DMS53 treated with DMSO at 0.1 percent for 48 hours (cell line): ENCODE measurements around the gene RIMS3.
"Not testable (repeated sequence)": the region's sequence is repeated elsewhere in the genome, so short reads cannot be mapped to it uniquely, and the experiment has no call there.

Source experiments
- DNase-seq: peaks from one replicate; lab custom pipeline; 2025; ENCODE audit not compliant: unreplicated experiment; lab: John Stamatoyannopoulos, UW

Gene RIMS3

GRCh38 chr1:40633523-40633922 is 32.0 kb downstream of the RIMS3 start:
- DNase-seq, result no peak

- DNase-seq, result no peak
These were observed 34.8 kb downstream of the RIMS3 start for GRCh38 chr1:40630488-40631223.

GRCh38 chr1:40629546-40629945 is 35.9 kb downstream of the RIMS3 start:
- DNase-seq, result not testable (repeated sequence)

- DNase-seq, result no peak
These were observed 36.6 kb downstream of the RIMS3 start for GRCh38 chr1:40628903-40629292.

GRCh38 chr1:40627987-40628902 is 37.2 kb downstream of the RIMS3 start:
- DNase-seq, result no peak

- no peak for DNase-seq
These were observed 39.1 kb downstream of the RIMS3 start for GRCh38 chr1:40626383-40626770.

- no peak for DNase-seq
These were observed 39.8 kb downstream of the RIMS3 start for GRCh38 chr1:40625476-40626382.

GRCh38 chr1:40625076-40625475 is 40.4 kb downstream of the RIMS3 start:
- peak; percentile 9 for DNase-seq

- DNase-seq, result no peak
These were observed 42.4 kb downstream of the RIMS3 start for GRCh38 chr1:40622936-40623629.

- no peak for DNase-seq
These were observed 43.5 kb downstream of the RIMS3 start for GRCh38 chr1:40621821-40622450.

GRCh38 chr1:40620586-40621210 is 44.8 kb downstream of the RIMS3 start:
- DNase-seq, result no peak

- no peak for DNase-seq
These were observed 45.3 kb downstream of the RIMS3 start for GRCh38 chr1:40620150-40620549.

GRCh38 chr1:40618108-40618507 is 47.4 kb downstream of the RIMS3 start:
- DNase-seq, result no peak

GRCh38 chr1:40612345-40612831 is 53.1 kb downstream of the RIMS3 start:
- peak; percentile 67 for DNase-seq

- DNase-seq, result no peak
These were observed 55.3 kb downstream of the RIMS3 start for GRCh38 chr1:40610156-40610555.

GRCh38 chr1:40607921-40608320 is 57.6 kb downstream of the RIMS3 start:
- DNase-seq, result no peak

- DNase-seq, result no peak
These were observed 58.5 kb downstream of the RIMS3 start for GRCh38 chr1:40606978-40607377.

- no peak for DNase-seq
These were observed 59.3 kb downstream of the RIMS3 start for GRCh38 chr1:40606194-40606593.

GRCh38 chr1:40599926-40600325 is 65.6 kb downstream of the RIMS3 start:
- DNase-seq, result no peak
